Measurements from ENCODE around the gene TSHZ3.

Gene TSHZ3

GRCh38 chr19:31261603-31262212, 87.5 kb downstream of the TSHZ3 start:
- TF ChIP-seq, protein P1, sequence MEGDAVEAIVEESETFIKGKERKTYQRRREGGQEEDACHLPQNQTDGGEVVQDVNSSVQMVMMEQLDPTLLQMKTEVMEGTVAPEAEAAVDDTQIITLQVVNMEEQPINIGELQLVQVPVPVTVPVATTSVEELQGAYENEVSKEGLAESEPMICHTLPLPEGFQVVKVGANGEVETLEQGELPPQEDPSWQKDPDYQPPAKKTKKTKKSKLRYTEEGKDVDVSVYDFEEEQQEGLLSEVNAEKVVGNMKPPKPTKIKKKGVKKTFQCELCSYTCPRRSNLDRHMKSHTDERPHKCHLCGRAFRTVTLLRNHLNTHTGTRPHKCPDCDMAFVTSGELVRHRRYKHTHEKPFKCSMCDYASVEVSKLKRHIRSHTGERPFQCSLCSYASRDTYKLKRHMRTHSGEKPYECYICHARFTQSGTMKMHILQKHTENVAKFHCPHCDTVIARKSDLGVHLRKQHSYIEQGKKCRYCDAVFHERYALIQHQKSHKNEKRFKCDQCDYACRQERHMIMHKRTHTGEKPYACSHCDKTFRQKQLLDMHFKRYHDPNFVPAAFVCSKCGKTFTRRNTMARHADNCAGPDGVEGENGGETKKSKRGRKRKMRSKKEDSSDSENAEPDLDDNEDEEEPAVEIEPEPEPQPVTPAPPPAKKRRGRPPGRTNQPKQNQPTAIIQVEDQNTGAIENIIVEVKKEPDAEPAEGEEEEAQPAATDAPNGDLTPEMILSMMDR (IDR thresholded peaks at IDR 0.05; ENCODE audit: extremely low read depth, missing control alignments): no peak
- no peak for DNase-seq (ENCODE audit: low spot score)

DNA sequence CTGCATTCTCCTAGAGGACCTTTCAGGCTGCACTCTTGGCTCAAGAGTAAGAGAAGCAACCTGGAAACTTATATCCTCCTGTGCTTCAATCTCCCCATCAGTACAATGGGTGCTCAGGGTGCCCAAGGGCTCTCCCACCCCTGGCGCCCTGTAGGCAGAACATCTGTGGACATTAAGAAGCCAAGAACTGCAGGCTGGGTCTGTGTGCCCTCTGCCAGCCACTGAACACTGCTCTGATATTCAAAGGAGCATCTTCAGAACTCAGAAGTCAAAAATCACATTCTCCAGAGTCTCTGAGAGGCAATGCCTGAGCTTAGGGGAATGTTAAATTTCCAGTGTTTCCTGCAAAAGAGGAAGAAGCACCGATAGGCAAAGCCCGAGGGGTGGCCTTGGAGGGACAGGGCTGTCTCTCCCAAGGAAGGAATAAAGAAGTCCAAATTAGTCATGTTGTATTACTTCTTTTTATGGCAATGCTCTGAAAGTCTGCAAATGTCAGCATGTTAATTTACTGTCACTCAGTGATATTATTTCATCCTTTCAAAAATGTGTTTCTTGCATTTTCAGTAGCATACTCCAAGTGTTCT, 88.1 kb downstream of the TSHZ3 start:
- TF ChIP-seq, protein P1 (IDR thresholded peaks at IDR 0.05; ENCODE audit: extremely low read depth, missing control alignments): no peak

GRCh38 chr19:31260171-31260933, 88.9 kb downstream of the TSHZ3 start:
- no peak for DNase-seq (ENCODE audit: low spot score)
- TF ChIP-seq, protein P1 (IDR thresholded peaks at IDR 0.05; ENCODE audit: extremely low read depth, missing control alignments): no peak

More for the DNA sequence above, 88.1 kb downstream of the TSHZ3 start:
- no peak for DNase-seq (ENCODE audit: low spot score)

GRCh38 chr19:31258211-31259052, 90.8 kb downstream of the TSHZ3 start:
- TF ChIP-seq, protein P1 (IDR thresholded peaks at IDR 0.05; ENCODE audit: extremely low read depth, missing control alignments): no peak
- no peak for DNase-seq (ENCODE audit: low spot score)

- TF ChIP-seq, protein P1 (IDR thresholded peaks at IDR 0.05; ENCODE audit: extremely low read depth, missing control alignments): no peak
- no peak for DNase-seq (ENCODE audit: low spot score)
Measured at GRCh38 chr19:31257426-31258130, 91.7 kb downstream of the TSHZ3 start.

DNA sequence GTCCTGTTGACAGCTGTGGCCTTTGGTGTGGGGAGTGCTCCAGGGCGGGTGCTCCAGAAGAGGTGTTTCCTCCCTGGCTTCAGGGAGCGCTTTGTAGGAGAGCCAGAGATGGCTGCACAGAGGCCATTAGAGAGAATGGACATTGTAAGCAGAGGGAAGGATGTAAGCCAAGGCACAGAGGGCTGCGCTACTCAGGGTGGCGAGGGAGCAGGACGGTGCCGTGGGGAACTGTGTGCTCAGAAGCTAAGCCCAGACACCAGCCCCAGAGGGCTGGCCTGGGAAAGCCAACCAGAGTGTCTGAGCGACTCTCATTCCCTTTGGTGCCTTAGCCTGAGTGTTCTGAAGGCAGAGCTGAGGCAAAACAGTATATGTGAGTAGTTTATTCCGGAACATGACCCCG, 92.2 kb downstream of the TSHZ3 start:
- DNase-seq (ENCODE audit: low spot score): no peak
- TF ChIP-seq, protein P1 (IDR thresholded peaks at IDR 0.05; ENCODE audit: extremely low read depth, missing control alignments): no peak

Measured in GM20000 (cell line).